Left lung (tissue), 10 donors: Measurements from ENCODE around the gene PRR23E. TPM values are rescaled to one million over a fixed set of nuclear protein-coding genes. Genes with fewer than 3 reads are reported as not detected.

Experiments
- ATAC-seq: fragments of 200-7000 bp; cut with Tn5 transposase; one replicate; pipeline ENCODE4 v1.9.1; 2020; ENCODE audit warnings: moderate library complexity
- DNase-seq, 4 donors: peaks; one replicate each; pipeline ENCODE4 v3.0.0-alpha.2; 2013 to 2020
- H3K27ac ChIP-seq, 2 donors: fragments of 200-600 bp; sonication (generic) in 1 of 2; one replicate each; pipeline versions ENCODE4 v1.5.0 to v1.8.0; 2020 to 2021
- H3K27me3 ChIP-seq, 2 donors: fragments of 200-600 bp; sonication (generic) in 1 of 2; one replicate each; pipeline versions ENCODE4 v1.5.0 to v1.8.0; 2020 to 2021
- H3K36me3 ChIP-seq, 2 donors: fragments of 200-600 bp; sonication (generic) in 1 of 2; one replicate each; pipeline versions ENCODE4 v1.5.0 to v1.8.0; 2020 to 2021
- H3K4me1 ChIP-seq, 2 donors: fragments of 200-600 bp; one replicate each; pipeline ENCODE4 v1.8.0; 2021
- H3K4me3 ChIP-seq, 2 donors: fragments of 200-600 bp; sonication (generic) in 1 of 2; one replicate each; pipeline versions ENCODE4 v1.5.0 to v1.8.0; 2020 to 2021; ENCODE audit warnings: mild to moderate bottlenecking in 1 of 2
- H3K9me3 ChIP-seq, 2 donors: fragments of 200-600 bp; sonication (generic) in 1 of 2; one replicate each; pipeline versions ENCODE4 v1.5.0 to v1.8.0; 2020 to 2021
- intact Hi-C, 2 donors: fragments of 100-400 bp; cut with DNase I; formaldehyde crosslinking; loops; one replicate each; pipeline versions ENCODE4 v1.11.2 to v1.14.2; 2022
- polyA plus RNA-seq, 6 donors: library from polyadenylated mRNA; unstranded; fragments of 120-200 nt; gene quantifications; one replicate each; pipeline ENCODE4 v1.2.1, GENCODE V29; 2013; ENCODE audit not compliant: insufficient read length in 6 of 6
- total RNA-seq, 2 donors: library from RNA; stranded (reverse); fragmentation: NEBNext Ultra II Directional; extraction: Animal tissue kit (Norgen Biotek cat#: 25700); gene quantifications; one replicate each; pipeline ENCODE4 v1.2.1, GENCODE V29; 2021
- TF ChIP-seq, protein P1 (sequence below), 2 donors: fragments of 200-600 bp; sonication (generic) in 1 of 2; IDR thresholded peaks; one replicate each; pipeline versions ENCODE4 v1.5.0 to v1.8.0; 2021; ENCODE audit warnings: antibody characterized with exemption in 2 of 2
- donor health status: DM: no; HTN: yes; CAD: no.
- donor health status: DM: no; HTN: no; CAD: no.

Gene PRR23E
- total and polyA plus RNA-seq, 8 donors = not detected

DNA sequence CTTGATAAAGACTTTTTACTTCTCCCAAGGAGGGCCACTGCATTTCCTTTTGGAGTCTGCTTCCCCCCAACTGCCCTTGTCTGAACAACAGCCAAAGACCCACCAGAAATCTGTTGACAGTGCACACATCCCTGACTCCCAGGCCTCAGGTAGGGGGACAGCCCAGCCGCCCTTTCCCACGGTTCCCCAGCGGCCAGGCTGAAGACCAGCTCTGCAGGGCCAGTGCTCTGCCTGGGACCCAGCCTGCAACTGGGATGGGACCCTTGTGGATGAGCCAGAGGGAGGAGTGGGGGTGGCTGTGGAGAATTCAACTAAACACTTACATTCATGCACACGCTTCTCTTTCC lies 8.1 kb upstream of the PRR23E start:
- intact Hi-C loops = no loop called here
- no peak for ATAC-seq
- Histone ChIP-seq H3K4me1 (no peaks in the 10 kb centered on the region), H3K36me3 (no peaks in the 10 kb centered on the region), H3K27ac (no peak overlapping the region), H3K9me3 (no peaks in the 10 kb centered on the region), H3K27me3 (no peaks in the 10 kb centered on the region), H3K4me3 (no peak overlapping the region)
- DNase-seq = no peak
- TF ChIP-seq, protein P1, sequence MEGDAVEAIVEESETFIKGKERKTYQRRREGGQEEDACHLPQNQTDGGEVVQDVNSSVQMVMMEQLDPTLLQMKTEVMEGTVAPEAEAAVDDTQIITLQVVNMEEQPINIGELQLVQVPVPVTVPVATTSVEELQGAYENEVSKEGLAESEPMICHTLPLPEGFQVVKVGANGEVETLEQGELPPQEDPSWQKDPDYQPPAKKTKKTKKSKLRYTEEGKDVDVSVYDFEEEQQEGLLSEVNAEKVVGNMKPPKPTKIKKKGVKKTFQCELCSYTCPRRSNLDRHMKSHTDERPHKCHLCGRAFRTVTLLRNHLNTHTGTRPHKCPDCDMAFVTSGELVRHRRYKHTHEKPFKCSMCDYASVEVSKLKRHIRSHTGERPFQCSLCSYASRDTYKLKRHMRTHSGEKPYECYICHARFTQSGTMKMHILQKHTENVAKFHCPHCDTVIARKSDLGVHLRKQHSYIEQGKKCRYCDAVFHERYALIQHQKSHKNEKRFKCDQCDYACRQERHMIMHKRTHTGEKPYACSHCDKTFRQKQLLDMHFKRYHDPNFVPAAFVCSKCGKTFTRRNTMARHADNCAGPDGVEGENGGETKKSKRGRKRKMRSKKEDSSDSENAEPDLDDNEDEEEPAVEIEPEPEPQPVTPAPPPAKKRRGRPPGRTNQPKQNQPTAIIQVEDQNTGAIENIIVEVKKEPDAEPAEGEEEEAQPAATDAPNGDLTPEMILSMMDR (IDR thresholded peaks at IDR 0.05) = no peak

DNA sequence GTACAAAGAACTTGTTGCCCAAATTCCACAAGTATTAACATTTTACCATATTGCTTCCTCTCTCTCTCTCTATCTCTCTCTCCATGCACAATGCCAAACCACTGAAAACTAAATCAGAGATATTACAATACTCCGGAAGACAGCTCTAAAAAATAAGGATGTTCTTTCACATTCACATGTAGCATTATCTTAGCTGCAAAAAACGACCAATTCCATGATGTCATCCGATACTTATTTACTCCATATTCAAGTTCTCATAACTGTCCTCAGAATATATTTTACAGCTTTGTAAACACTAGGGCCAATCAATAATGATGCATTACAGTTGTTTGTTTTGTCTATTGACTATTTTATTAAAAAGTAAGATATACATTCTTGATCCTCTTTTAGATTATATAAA lies 7.7 kb upstream of the PRR23E start:
- DNase-seq = no peak
- TF ChIP-seq, protein P1 (IDR thresholded peaks at IDR 0.05) = no peak
- Histone ChIP-seq H3K4me3 (no peak overlapping the region), H3K4me1 (no peaks in the 10 kb centered on the region), H3K27ac (no peak overlapping the region), H3K36me3 (no peaks in the 10 kb centered on the region), H3K9me3 (no peaks in the 10 kb centered on the region), H3K27me3 (no peaks in the 10 kb centered on the region)
- ATAC-seq = no peak
- intact Hi-C loops = no loop called here

DNA sequence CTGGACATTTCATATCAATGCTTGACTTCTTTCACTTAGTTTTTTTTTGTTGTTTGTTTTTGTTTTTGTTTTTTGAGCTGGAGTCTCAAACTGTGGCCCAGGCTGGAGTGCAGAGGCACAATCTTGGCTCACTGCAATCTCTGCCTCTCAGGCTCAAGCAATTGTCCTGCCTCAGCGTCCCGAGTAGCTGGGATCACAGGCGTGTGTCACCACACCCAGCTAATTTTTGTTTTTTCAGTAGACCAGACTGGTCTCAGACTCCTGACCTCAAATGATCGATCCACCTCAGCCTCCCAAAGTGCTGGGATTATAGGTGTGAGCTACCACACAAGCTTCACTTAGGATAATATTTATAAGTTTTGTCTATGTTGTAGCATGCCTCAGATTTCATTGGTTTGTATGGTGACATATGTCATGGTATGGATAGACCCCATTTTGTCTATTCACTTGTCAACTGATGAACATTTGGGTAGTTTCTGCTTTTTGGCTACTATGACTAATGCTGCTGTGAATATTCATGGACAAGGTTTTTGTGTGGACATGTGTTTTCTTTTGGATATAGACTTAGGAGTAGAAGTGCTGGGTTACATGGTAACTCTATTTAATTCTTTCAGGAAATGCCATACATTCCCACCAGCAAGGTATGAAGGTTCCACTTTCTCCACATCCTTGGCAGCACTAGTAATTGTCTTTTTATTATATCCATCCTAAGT lies 6.8 kb upstream of the PRR23E start:
- no peaks in the 10 kb centered on the region for H3K36me3 ChIP-seq
- no peaks in the 10 kb centered on the region for H3K4me1 ChIP-seq
- DNase-seq = no peak
- H3K27ac ChIP-seq = no peak overlapping the region
- H3K9me3 ChIP-seq = peaks cover 0 to 7% of the 10 kb centered on the region in 2 donors
- TF ChIP-seq, protein P1 (IDR thresholded peaks at IDR 0.05) = no peak
- no peaks in the 10 kb centered on the region for H3K27me3 ChIP-seq
- no peak for ATAC-seq
- no peak overlapping the region for H3K4me3 ChIP-seq
- intact Hi-C loops = no loop called here

DNA sequence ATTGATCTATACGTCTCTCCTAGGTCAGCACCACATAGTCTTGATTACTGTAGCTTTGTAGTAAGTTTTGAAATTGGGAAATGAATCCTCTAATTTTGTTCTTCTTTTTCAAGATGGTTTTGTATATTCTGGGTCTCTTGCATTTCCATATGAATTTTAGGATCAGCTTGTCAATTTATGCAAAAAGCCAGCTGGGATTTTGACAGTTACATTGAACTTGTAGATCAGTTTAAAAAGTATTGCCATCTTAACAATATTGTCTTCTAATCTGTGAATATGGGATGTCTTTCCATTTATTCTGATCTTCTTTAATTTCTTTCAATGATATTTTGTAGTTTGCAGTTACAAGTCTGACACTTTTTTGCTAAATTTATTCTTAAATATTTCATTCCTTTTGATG lies 5.6 kb upstream of the PRR23E start:
- intact Hi-C loops = no loop called here
- DNase-seq (no peak), ATAC-seq (no peak)
- H3K27ac ChIP-seq = no peak overlapping the region
- TF ChIP-seq, protein P1 (IDR thresholded peaks at IDR 0.05) = no peak
- H3K36me3 ChIP-seq = no peaks in the 10 kb centered on the region
- H3K27me3 ChIP-seq = no peaks in the 10 kb centered on the region
- H3K9me3 ChIP-seq = peaks cover 0 to 17% of the 10 kb centered on the region in 2 donors
- H3K4me1 ChIP-seq = no peaks in the 10 kb centered on the region
- H3K4me3 ChIP-seq = no peak overlapping the region

DNA sequence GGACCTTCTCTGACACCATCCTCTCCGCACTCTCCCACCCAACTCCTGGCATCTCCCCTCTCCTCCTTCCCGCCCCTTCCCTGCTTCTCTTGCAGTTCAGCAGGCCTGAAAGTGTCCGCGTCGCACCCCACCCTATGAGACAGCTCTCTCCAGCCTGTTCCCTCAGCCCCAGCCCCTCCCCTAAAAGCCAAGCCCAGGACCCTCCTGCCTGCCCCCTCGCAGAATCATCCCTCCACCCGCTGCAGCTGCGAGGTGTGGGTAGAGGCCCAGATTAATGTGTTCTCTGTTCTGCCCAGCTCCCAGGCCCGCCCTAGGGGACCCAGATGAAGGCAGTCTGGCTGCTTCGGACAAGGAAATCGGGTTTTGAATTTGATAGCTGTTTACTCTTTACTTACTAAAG lies 410 bp downstream of the PRR23E start:
- peaks cover 0 to 21% of the 10 kb centered on the region in 2 donors for H3K9me3 ChIP-seq
- no peak overlapping the region for H3K4me3 ChIP-seq
- H3K4me1 ChIP-seq = no peaks in the 10 kb centered on the region
- intact Hi-C loops = no loop called here
- no peak overlapping the region for H3K27ac ChIP-seq
- ATAC-seq = no peak
- H3K27me3 ChIP-seq = peaks cover 0 to 13% of the 10 kb centered on the region in 2 donors
- TF ChIP-seq, protein P1 (IDR thresholded peaks at IDR 0.05) = no peak
- DNase-seq = no peak
- H3K36me3 ChIP-seq = no peaks in the 10 kb centered on the region
